Activated T-helper 1 cell treated with anti-CD3 and anti-CD28 coated beads, Interleukin-2, amount 50 U/mL, for 16 hours (primary cell): ENCODE data around the gene RPS28.

Source experiments
- DNase-seq, 2 donors: peaks; one replicate each; pipeline ENCODE4 v3.0.0-alpha.2; 2020; ENCODE audit warnings: low read depth in 1 of 2, low spot score in 1 of 2

RPS28 gene

DNA sequence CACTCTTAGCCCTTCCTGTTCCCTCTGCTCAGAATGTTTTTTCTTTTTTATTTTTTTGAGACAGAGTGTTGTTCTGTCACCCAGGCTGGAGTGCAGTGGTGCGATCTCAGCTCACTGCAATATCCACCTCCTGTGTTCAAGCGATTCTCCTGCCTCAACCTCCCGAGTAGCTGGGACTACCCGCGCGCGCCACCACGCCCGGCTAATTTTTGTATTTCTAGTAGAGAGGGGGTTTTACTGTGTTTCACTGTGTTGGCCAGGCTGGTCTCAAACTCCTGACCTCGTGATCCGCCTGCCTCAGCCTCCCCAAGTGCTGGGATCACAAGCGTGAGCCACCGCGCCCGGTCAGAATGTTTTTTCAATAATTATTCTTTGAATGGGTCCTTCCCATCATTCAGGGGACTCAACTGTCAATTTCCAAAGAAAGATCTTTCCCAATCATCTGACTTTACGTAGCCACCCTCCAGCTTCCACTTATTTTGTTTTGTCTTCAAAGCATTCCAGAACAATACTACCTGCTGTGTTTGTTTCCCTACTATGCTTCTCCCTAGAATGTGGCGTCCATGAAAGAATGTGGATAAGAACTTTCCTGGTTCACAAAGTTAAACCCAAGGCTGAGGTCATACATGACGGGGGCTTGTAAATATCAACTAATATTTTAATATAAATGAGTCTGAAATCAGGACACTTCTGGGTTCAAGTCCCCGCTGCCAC is 1.3 kb upstream of the RPS28 start:
- DNase-seq: no peak

DNA sequence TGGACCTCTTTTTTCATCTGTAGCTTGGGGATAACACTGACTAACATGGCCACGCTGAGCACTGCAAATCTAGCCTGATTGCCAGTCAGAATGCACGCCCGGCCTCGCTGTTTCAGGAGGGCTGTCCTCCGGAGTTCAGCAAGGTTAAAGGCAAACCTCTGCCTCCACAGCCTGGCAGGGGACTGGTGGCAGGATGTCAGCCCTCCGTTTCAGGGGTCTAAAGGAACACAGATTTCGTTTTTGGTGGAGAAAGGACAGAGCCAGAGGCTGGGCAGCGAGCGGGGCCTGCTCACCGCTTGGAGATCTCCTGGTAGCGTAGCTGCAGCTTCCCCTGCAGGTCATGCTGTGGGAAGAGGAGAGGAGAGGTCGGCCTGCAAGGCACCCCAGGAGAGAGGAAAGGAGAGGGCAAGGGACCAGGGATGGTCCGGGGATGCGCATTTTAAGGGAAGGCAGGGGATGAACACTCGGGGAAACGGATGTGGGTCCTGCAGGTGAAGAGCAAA is 681 bp upstream of the RPS28 start:
- DNase-seq: no peak

DNA sequence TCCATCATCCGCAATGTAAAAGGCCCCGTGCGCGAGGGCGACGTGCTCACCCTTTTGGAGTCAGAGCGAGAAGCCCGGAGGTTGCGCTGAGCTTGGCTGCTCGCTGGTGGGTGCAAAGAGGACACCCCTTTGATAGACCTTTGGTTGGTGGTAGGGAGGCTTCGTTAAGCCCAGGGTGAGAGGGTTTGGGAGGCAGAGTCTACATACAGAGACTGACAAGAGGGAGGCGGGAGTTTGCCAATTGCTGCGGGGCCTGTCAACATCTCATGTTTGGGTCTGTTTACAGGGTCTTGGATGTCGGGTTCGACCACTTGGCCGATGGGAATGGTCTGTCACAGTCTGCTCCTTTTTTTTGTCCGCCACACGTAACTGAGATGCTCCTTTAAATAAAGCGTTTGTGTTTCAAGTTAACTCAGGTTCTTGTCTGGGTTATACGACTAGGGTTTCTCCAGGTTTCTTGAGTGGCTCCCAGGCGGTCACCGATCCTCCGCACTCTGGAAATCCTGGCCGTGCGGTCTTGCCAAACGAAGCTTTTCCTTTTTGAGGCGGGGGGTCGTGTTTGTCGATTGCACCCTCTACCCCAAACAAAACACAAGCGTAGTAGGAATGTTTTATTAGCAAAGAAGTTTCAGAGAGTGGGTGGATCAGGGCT is 816 bp downstream of the RPS28 start:
- no peak for DNase-seq

DNA sequence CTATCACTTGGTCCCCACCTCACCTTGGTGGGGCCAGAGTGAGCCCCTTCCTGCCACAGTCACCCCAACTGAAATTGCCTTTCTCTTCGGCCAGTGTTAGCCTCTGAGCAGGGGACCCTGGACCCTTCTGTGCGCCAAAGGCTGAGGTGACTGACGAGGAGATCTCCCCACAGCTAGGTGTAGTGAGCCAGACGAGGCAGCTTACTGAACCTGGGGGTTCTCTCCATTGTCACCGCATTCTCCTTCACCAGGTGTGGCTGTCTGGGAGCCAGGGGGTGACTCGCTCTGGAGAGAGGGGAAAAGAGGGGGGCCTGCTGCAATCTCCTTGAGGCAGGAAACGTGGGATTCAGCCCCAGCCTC is 1.3 kb downstream of the RPS28 start:
- DNase-seq: no peak

DNA sequence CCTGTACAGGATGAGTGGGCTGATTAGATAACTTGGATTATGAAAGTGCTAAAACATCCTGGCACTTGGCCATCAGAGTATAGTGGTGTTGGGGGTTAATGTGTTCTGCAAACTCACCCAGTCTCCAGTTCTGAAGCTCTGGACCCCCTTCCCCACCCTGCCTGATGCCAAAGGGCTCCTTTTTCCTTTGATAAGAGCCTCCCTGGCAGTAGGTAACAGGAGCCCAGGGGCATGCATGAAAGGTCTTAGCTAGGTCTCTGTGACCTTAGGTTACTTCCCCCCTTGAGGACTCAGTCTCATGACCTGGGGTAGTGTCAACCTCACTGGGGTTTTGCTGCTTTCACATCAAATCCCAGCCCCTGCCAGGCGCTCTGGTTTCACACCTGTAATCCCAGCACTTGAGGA is 2.5 kb downstream of the RPS28 start:
- DNase-seq: no peak

DNA sequence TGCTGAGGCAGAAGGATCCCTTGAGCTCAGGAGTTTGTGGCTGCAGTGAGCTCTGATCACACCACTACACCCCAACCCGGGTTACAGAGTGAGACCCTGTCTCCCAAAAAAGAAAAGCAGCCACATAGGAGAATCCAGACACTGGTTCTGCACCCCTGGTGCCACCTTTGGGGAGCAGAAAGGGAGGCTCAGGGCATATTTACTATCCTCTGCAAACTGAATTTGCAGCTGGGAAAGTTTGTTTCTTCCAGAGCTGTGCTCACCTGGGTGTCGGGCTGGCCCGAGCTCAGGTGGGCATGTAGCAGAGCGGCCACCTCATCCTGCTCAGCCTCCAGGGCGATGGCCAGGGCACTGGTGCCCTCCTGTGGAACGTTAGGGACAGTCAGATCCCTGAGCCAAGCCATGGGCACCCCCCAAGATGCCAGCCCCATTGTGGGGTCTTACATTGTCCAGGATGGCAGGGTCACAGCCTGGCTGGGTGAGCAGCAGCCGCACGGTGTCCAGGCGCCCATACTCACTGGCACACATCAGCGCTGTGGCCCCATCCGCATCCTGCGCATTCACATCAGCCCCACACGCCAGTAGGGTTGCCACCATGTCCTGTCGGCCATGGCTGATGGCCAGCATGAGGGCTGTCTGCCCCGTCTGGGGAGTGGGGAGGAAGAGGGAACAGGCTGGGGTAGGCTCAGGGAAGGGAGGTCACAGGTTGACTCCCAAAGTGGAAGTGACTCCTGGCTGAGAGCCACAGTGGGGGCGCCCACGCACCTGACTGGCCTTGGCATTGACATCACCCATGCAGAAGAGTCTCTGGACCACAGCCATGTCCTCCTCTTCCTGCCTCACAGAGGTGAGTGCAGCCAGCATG is 3.1 kb downstream of the RPS28 start:
- no peak for DNase-seq

DNA sequence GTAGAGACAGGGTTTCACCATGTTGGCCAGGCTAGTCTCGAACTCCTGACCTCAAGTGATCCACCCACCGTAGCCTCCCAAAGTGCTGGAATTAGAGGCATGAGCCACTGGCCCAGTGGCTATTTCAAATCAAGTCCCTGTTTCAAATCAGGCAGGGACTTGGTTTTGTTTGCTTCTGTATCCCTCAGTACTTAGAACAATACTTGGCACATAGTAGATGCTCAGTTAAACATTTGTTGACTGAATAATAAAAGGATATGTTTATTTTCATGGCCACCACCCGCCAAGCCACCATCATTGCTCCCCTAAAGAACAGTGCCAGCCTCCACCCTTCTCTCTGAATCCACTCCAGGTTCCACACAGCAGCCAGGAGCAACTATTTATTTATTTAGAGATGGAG is 4.2 kb downstream of the RPS28 start:
- DNase-seq: no peak

DNA sequence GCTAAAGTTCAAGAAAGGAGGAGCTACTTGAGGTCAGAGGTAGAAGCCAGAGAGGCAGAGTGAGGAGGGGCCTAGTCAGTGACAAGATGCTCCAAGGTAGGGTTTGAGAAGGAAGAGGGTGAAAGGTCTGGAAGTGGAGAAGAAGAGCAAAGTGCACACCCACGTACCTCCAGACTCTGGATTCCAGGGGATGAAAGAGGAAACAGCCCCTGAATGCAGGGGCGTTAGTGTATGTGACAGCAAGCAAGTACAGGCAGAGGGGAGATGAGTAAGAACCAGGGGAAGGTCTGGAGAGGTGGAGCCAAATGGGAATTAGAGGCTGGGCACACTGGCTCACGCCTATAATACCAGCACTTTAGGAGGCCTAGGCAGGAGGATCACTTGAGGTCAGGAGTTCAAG is 8.7 kb downstream of the RPS28 start:
- DNase-seq: no peak

DNA sequence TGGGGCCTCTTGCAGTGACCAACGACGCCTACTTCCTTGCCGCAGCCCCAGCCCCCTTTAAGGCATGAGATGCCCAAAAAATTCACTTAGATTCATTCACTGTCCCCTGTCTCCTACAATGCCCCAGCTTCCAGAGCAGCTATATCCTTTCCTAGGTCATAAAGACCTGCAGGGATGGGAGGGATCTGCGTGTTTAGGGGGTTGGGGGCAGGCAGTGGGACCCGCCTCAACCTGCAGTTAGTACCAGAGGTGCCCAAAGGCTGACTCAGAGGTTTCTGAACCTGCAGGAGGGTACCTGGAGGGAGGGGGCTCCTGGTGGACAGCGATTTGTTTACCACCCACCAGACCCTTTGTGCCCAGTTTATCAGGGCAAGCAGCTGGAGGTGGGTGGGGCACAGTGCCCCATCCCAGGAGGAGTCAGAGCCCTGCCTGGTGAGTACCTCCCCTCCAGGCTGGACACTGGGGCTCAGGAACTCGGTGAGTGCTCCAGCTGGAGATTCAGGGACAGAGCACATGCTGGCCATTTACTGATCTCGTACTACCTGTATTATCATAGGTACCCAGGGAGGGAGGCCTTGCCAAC is 10.1 kb downstream of the RPS28 start:
- DNase-seq: no peak

DNA sequence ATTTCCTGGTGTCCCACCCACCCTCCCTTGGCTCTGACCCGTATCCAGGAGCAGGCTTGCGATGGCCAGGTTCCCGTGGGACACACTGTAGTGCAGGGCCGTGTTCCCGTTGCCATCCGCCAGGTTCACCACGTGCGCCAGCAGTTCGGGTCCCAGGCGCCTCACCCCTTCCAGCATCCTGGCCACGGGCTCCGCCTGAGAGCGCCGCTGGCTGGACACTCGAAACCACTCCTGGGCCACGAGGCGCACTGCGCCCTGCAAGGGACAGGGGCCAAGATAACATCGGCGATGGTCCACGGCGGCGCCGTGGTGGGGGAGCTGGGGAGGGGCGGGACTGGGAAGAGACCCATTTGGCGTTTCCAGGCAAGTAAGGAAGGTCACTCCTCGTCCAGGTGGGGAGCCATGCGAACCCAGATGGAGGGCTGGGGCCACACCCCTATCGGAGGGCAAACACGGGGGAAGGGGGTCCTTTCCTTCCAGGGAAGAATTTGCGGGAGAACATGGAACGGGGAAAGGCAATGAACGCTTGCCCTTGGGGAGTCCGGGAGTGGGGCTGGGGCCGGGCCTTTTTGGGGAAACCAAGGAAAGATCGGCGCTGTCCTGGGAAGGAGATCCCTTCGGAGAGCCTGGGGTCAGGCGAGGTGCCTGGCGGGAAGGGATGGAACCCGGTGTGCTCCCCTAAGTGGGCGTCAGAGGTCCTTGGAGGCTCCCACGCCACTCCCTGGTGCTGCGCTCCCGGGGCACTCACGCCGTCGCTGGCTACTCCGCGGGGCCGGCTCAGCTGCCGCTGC is 11.9 kb downstream of the RPS28 start:
- no peak for DNase-seq

DNA sequence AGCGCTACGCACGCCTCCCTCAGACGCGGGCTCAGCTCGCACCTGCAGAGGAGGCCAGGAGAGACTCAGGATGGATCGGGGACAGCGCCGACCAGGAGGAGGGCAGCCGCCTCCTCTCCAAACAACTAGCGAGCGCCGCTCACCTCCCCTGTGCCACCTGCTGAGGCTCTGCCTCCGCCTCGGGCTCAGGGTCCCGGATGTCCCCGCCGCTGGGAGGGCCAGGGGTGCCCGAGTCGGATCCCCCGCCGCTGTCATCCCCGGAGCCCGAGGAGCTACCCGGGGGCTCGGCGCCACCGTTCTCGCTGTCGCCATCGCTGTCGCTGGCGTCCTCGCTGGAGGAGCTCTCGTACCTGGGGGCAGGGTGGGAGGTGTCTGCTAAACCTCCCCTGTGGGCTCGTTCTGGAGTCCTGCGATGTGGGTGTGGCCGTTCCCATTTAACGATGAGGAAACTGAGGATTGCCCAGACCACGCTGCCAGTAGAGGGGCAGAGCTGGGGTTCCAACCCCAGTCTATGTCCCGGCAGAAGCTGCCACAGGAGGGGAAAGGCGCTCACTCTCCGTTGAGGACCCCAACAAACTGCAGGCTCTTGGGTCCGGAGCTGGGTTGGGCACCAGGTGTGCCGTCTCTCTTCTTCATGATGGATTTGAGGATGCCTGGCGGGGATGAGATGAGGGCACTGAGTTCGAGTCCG is 12.6 kb downstream of the RPS28 start:
- no peak for DNase-seq

DNA sequence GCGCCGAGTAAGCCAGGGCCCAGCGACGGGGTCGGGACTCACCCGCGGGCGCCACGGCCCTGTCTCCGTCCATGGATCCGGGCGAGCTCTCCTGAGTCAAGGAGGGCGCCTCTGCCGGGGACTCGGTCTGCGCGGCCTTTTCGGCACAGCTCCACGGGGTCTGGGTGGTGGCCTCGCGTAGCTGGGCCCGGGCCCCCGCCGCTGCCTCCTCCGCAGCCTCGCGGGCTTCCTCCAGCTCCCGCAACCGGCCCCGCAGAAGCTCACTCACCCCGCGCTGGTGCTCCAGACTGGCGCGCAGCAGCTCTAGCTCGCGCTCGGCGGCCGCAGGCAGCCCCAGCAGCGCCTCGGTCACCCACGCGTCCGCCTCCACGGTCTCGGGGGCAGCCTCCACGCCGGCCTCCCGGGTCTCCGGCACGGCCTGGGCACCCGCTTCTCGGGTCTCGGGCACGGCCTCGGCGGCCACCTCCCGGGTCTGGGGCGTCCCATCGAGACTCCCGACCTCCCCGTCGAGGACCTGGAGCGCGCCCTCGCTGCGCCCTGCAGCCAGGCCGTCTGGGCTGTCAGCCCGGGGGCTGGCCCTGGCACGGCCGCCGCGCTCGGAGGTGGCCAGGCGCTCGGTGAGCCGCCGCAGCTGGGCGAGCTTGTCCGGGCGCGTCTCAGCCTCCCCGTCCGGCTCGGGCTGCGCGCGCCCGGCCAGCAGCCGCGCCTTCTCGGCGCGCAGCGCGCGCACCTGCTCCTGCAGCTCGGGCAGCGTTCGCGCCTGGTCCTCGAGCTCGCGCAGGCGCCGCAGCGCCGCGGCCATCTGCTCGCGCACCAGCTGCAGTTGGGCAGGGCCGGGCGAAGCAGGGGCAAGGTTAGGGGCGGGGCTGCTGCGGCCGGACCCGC is 13.4 kb downstream of the RPS28 start:
- no peak for DNase-seq

DNA sequence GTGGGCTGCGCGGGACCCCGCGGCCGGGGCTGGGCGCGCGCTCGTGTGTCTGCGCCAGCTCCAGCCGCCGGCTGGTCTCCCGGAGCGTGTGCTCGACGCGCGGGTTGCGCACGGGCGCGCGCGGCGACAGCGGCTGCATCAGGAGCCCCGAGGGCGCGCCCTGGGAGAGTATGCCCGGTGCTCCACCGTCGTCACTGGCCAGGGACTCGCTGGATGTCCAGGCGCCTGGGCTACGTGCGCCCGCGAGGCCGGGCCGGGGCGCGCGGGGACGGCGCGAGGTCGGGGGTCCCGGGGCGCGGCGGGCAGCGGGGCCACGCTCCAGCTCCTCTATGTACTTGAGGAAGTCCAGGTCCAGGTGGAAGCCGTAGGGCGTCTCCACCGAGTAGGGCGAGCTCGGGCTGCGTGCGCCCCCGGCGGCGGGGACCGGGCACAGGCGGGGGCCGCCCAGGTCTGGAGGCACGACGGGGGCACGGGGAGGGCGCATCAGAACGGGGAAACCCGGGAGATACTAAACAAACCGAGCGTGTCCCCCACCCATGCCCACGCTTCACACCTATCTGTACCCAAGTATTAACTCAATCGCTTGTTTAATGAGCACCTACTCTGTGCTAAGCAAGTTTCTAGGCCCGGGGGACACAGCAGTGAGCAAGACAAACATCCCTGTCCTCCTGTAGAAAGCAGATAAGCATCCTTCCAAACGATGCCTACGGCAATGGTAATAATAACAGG is 14.2 kb downstream of the RPS28 start:
- DNase-seq: no peak

DNA sequence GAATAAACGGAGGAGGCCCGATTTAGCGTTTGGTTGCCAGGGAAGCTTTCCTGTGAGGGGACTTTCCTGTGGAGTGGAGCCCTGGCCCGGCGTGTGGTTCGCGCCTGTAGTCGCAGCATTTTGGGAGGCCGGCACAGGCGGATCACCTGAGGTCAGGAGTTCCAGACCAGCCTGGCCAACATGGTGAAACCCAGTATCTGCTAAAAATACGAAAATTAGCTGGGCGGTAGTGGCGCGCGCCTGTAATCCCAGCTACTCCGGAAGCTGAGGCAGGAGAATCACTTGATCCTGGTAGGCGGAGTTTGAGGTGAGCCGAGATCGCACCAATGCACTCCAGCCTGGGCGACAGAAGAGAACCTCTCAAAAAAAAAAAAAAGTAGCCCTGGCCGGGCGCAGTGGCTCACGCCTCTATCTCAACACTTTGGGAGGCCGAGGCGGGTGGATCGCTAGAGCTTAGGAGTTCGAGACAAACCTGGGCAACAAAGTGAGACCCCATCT is 14.8 kb downstream of the RPS28 start:
- no peak for DNase-seq

DNA sequence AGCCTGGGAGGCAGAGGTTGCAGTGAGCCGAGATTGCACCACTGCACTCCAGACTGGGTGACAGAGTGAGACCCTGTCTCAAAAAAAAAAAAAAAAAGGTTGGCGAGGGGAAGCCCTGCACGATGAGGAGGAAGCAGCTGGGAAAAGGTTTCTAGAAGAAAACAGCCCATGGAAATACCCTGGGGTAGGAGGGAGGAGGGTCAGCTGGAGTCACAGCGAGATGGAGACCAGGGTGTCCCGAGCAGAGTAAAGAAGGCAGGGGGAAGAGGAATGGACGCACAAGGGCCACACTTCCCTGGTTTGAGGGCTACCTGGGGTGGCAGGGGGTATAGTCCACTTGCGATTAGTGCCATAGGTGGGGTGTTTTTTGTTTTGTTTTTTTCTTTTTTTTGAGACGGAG is 15.4 kb downstream of the RPS28 start:
- DNase-seq: no peak

DNA sequence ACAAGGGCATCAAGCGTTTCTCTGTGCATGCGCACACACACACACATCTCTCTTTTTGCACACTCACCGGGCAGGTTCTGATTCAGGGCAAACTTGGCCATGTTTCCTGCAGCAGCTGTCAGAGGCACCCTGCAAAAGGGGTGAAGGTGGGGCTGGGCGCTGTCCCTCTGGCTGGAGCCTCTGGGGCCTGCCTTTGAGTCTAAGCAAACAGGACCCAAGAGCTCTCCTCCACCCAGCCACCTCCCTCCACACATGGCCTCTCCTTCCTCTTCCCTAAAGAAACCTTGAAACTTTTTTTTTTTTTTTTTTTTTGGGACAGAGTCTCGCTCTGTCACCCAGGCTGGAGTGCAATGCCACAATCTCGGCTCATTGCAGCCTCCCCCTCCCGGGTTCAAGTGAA is 16.4 kb downstream of the RPS28 start:
- no peak for DNase-seq

DNA sequence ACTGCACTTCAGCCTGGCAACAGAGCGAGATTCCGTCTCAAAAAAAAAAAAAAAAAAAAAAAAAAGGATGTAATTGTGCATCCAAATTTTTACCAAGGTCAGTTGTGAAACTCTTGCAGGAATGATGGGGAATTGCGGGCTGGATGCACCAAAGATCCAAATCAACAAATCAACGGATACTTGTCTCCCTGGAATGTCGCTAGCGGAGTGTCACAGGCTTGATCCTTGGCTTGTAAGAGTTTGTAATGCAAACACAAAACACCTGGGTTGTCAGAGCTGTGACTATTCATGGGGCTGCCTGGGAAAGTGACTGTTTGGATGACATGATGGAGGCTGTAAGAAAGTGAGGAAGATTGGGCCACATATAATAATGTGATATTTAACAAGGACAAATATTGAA is 17.5 kb downstream of the RPS28 start:
- DNase-seq: no peak

DNA sequence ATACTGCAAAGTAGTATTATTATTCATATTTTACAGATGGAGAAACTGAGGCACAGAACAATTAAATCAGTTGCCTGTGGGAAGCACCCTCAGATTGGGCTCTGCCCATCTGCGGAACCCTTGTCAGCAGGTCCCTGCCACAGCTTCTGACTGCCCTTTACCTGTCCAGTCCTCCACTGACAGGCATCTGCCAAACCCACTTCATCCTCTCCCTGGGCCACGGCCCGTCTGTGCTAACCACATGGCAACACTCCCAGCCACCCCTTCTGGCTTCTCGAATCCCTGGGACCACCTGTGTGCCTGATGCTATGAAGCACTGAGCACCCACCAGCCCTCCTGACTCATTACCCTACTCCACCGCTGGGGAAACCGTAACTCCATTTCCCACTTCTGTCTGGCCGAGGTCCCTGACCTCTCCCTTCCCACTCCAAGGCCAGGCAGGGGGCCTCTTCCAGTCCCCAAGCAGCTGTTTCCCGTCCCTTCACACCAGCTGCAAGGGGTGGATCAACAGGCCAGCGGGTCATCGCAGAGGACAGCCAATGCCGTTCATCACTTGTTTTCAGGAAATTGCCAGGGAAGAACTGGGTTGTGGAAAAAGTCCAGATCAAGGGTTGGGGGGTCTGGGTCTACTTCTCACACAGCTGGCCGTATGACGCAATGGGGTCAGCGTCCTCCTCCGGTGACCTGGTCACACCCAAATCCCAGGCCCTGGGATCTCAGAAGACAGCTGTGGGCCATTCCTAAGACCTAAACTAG is 19.2 kb downstream of the RPS28 start:
- DNase-seq: no peak
